ENCODE data around the gene CBLB.

GRCh38 chr3:105791131-105791530, 77.7 kb downstream of the CBLB start:
- TF ChIP-seq ZFX (IDR thresholded peaks at IDR 0.05) (no peak), CTCF (conservative IDR thresholded peaks at IDR 0.05) (no peak)

Data from C4-2B (cell line).